Spleen (tissue), 7 donors: ENCODE measurements around the gene TBC1D21.

Experiments
- CTCF ChIP-seq, 11 experiments: fragments of 200-600 bp in 7 of 11; fragments of 450-650 bp in 4 of 11; sonication (generic) in 4 of 11; IDR thresholded peaks in 8 of 11; conservative IDR thresholded peaks in 3 of 11; 1 replicate in 7 of 11; 2 replicates in 4 of 11; pipeline versions ENCODE4 v1.4.0 to v1.8.0; 2016 to 2021; ENCODE audit warnings: antibody characterized with exemption in 11 of 11, inconsistent platforms in 4 of 11, mild to moderate bottlenecking in 1 of 11
- POLR2A ChIP-seq, 3 donors: fragments of 450-650 bp; IDR thresholded peaks; one replicate each; pipeline ENCODE4 v1.5.1; 2017; ENCODE audit warnings: antibody characterized with exemption in 3 of 3, mild to moderate bottlenecking in 1 of 3
- POLR2AphosphoS5 ChIP-seq, 3 donors: sonication (generic); formaldehyde crosslinking; IDR thresholded peaks; one replicate each; pipeline ENCODE4 v1.5.1; 2017; ENCODE audit warnings: antibody characterized with exemption in 3 of 3
- donor health status: DM: no; HTN: no; CAD: no; lungs with moderate emphysema.
- donor health status: DM: no; HTN: no; CAD: no.
- donor health status: DM: no; HTN: no; CAD: no.

GRCh38 chr15:73918784-73919183 lies 45.4 kb downstream of the TBC1D21 start:
- no peak for TF ChIP-seq CTCF (IDR thresholded peaks at IDR 0.05 in 8 of 11, conservative IDR thresholded peaks at IDR 0.05 in 3 of 11)
- TF ChIP-seq POLR2A (IDR thresholded peaks at IDR 0.05), result no peak
- no peak for TF ChIP-seq POLR2AphosphoS5 (IDR thresholded peaks at IDR 0.05)
